ENCODE data around the gene MIEF2. TPM values are rescaled to one million over a fixed set of nuclear protein-coding genes. Genes with fewer than 3 reads are reported as not detected.

Gene MIEF2
- total and polyA plus RNA-seq, 10 of the 15 experiments (the other 5 are each of a cell fraction or from before 2014, with no cell fraction given), result 0.16 to 9.2 (median 4.1) TPM

DNA sequence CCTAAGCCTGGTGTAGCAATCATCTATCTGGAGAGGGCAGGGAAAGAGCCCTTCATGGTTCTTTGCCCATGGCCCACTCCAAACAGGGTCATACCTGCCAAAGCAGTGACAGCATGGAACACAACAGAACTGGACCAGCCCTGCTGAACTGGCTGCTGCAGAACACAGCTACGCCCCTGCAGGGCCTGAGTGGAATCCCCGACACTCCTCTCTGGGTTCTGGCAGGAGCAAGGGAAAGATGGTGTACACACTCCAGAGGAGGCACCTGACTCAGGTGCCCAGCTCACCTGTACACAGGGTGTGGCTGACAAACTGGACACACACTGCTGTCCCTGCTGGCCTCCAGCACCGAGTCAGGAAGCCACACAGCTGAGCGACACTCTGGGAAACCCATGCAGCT, 19.8 kb downstream of the MIEF2 start (continued):
- TF ChIP-seq NR2F1 (conservative IDR thresholded peaks at IDR 0.05), result no peak

GRCh38 chr17:18280766-18281371, 20.4 kb downstream of the MIEF2 start:
- no peaks in the 10 kb centered on the region for H3K79me2 ChIP-seq (ENCODE audit: control insufficient read depth, insufficient read depth, low read length)
- no peak overlapping the region for H3K27ac ChIP-seq (ENCODE audit: control insufficient read depth, insufficient read depth)
- H3K4me1 ChIP-seq (ENCODE audit: control insufficient read depth, insufficient read depth, low read length), result no peaks in the 10 kb centered on the region
- no TSS peak for BruUV-seq (replicated peaks)
- H3K4me3 ChIP-seq, result no peak overlapping the region
- no peak for FAIRE-seq
- no peak for ATAC-seq
- peaks cover 45 to 47% of the 10 kb centered on the region in 2 experiments for H3K36me3 ChIP-seq (ENCODE audit: control insufficient read depth in 2 of 2, insufficient read depth in 2 of 2, low read length in 1 of 2)
- H3K9me3 ChIP-seq (replicated peaks; ENCODE audit: control insufficient read depth, insufficient read depth, low read length), result no peaks in the 10 kb centered on the region
- ChIA-PET POLR2A (no interaction called here), CTCF (interaction anchor here (0.6 to 1.3 kb wide), 2 partner anchors 63 to 854 kb away, joined by 3 read pairs; no protein-coding TSS in a partner anchor), RAD21 (ENCODE audit: unreplicated experiment) (no interaction called here), SMC1A (ENCODE audit: uncharacterized antibody, unreplicated experiment) (no interaction called here)
- DNase-seq (ENCODE audit: low read depth, low spot score), result no peak
- intact Hi-C loops (cut with micrococcal nuclease; ENCODE audit: unreplicated experiment), result no loop called here
- TF ChIP-seq, protein P1, sequence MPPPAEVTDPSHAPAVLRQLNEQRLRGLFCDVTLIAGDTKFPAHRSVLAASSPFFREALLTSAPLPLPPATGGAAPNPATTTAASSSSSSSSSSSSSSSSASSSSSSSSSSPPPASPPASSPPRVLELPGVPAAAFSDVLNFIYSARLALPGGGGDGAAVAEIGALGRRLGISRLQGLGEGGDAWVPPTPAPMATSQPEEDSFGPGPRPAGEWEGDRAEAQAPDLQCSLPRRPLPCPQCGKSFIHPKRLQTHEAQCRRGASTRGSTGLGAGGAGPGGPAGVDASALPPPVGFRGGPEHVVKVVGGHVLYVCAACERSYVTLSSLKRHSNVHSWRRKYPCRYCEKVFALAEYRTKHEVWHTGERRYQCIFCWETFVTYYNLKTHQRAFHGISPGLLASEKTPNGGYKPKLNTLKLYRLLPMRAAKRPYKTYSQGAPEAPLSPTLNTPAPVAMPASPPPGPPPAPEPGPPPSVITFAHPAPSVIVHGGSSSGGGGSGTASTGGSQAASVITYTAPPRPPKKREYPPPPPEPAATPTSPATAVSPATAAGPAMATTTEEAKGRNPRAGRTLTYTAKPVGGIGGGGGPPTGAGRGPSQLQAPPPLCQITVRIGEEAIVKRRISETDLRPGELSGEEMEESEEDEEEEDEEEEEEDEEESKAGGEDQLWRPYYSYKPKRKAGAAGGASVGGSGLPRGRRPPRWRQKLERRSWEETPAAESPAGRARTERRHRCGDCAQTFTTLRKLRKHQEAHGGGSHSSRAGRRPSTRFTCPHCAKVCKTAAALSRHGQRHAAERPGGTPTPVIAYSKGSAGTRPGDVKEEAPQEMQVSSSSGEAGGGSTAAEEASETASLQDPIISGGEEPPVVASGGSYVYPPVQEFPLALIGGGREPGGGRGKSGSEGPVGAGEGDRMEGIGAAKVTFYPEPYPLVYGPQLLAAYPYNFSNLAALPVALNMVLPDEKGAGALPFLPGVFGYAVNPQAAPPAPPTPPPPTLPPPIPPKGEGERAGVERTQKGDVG (CRISPR knock-in tag; IDR thresholded peaks at IDR 0.05), result no peak
- TF ChIP-seq ZNF274 (IDR thresholded peaks at IDR 0.05; ENCODE audit: insufficient read depth, insufficient read length) (no peak), SREBF1 (IDR thresholded peaks at IDR 0.05; ENCODE audit: low read length) (no peak), ASH2L (IDR thresholded peaks at IDR 0.05; ENCODE audit: borderline replicate concordance, low read depth) (no peak), RCOR1 (conservative IDR thresholded peaks at IDR 0.05; ENCODE audit: low read depth, low read length) (no peak), CHD4 (IDR thresholded peaks at IDR 0.05) (no peak)
- WGBS (ENCODE audit: insufficient coverage, insufficient replicate concordance, low lambda C conversion rate, missing lambda C conversion rate), result 75% methylated on average over 5 of the region's 5 CpGs
- no peak overlapping the region for H2AFZ ChIP-seq (ENCODE audit: control insufficient read depth, low read depth, low read length)
- no peak overlapping the region for H3K9ac ChIP-seq (ENCODE audit: control insufficient read depth, insufficient read depth, low read length)
- no peak overlapping the region for H3K4me2 ChIP-seq (ENCODE audit: control insufficient read depth, insufficient read depth)
- in situ Hi-C loops (cut with MboI), result no loop called here
- H4K20me1 ChIP-seq (ENCODE audit: control insufficient read depth, insufficient read depth), result no peaks in the 10 kb centered on the region; the same call in 1 of the 2 replicates
- no peaks in the 10 kb centered on the region for H3K27me3 ChIP-seq (replicated peaks in 1 of 2; ENCODE audit: control insufficient read depth in 2 of 2, insufficient read depth in 2 of 2, low read length in 1 of 2)

Measured in GM12878 (cell line).